T1000 (cell line): Measurements from ENCODE around the gene ADCY6.

Source experiments
- DNase-seq: peaks from one replicate; lab custom pipeline; 2025; ENCODE audit warnings: mixed read lengths; lab: John Stamatoyannopoulos, UW

The ADCY6 gene

DNA sequence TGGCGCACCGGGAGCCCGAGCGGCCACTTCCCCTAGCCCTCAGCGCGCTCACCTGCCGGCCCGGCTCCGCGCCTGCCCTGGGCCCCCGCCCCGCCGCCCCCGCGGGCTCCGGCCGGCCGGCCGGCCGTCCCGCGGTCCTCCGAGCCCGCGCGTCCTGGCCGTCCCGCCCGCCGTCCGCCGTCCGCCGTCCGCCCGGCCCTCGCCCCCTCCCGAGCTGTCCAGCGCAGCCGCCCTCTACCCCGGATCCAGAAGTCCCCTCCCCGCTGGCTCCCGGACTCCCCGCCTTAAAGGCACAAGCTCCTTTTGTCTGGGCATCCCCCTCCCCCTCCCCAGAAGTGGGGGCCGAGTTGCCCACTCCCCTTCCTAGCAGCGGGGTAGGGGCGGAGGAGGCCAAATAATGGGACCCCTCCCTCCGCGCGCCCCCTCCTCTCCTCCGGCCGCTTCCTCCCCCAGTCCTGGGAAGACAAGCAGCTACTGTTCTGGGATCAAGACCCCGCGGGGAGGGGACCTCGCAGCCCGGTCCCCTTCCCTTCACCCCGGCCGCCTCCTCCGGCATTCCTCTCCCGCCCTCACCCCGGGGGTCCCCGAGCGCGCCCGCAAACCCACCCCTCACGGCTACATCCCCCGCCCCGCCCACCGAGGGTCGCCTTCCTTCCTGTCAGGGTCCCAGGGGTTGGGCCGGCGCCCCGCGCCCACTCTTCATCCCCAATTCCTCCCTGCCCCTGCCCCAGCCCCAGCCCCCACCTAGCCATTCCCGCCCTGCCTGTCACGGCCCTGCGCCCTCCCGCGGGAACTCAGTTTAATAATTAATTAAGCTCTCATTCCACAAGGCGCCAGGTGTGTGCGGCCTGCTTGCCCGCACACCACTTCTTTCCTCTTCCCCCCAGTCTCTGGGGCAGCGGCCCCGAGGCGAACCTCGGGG lies at the start of gene ADCY6:
Gene ADCY6, minus strand, starts transcription at position 236 of the 922 bp plus-strand sequence. CDS start 5,655 bp downstream, outside the sequence.
- DNase-seq, result no peak

DNA sequence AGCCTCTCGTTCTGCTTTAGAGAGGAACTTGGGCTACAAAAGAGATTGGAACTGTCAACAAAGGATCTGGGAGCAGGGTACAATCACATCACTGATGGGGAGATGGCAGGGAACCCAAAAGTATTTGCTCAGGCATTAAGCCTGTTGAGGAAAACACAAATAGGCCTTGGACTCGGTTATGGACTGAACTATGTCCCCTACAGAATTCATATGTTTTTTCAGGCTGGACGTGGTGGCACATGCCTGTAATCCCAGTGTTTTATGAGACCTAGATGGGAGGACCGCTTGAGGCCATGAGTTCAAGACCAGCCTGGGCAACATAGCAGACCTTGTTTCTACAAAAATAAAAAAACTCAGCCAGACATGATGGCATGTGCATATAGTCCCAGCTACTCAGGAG lies 49.2 kb upstream of the ADCY6 start:
- no peak for DNase-seq

DNA sequence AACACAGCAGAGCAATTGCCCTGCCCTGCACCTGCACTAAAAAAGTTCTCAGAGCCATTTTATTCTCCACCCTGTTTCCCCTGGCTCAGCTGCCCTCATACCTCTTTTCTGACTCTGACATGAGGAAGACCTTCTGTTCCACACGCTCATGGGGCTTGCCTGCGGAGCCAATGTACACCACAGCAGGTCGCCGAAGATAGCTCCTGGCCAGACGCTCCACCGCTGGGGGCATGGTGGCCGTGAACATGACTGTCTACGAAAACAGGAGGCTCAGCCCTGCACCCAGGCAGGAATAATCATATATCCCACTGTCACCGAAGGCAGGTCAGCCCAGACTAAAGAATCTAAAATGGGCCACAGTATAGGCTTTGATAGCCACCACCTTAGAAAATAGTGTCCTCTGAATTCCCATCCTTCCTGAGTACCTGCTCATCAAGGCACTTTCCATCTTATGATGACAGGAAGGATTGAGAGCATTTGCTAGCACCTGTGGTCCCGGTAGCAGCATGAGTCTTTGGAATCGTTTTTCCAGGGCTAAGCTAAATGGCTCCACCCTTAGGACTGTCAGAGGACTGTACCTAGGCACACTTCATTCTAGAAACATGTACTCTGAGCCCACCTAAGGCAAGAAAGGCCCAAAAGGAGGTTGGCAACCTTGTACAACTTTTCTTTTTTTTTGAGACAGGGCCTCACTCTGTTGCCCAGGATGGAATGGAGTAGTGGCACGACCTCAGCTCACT lies 43.6 kb upstream of the ADCY6 start:
- no peak for DNase-seq

DNA sequence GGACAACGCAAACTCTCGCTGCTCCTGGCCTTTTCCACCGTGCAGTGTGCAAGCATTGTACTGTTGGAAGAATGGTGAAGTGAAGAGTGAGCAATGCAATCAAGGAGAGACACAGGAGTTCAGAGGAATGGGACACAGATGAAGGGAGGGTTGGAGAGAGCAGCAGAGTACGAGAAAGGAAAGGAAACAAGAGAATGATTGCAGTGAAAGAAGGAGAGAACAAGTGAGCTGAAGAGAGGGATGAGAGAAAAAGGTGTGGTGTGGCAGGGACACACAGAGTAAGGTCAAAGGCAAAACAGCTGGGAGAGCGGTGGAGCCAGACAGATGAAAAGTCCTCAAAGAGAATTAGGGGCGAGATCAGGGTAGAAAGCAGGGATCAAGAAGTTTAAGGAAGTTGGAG lies 42.4 kb upstream of the ADCY6 start:
- DNase-seq, result no peak

DNA sequence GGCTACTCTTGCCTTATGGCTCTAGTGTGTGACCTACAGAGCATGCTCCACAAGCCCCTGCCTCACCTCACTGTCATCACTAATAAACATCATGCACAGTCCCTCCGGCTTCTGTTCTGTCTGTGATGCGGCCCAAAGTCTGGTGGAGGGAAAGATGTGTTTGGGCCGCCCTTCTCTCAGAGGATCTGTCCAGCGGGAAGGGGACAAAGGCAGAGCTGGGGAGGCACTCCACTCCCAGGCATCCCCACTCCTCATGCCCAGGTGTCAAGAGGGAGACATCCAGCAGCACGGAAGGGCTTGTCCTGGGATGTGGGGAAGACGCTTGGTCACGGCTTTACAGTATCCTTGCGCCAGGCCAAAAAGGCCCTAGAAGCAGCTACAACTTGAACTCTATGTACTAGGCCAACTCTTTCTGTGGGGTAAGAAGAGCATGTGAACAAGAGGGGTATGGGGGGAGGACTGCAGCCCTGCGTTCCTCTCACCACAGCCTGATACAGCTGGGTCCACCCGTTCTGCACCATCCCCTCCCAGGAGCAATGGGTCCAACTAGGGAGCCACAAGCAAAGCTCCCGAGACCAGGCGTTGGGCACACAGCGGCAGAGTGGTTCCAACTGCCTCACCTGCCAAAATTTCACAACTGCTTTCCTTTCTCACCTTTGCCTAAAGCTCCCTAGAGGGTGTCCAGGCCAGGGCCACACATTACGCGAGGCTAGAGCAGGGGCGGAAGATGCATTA lies 40.1 kb upstream of the ADCY6 start:
- DNase-seq, result no peak

DNA sequence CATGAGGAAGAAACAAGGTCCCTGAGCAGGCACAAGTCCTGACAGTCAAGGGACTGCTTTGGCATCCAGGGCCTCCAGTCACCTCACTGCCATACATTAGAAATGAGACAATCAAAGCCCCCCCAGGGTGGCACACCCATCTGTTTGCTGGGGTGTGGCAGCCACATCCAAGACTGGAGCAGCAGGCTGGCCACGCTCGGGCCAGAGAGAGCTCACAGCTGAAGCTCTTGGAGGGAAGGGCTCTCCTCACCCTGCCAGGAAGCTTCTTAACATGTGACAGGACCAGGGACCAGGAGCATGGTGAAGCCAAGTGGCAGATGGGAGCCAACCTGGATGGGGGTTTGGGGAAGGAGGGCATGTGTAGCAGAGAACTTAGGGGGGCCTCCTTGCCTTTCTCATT lies 39.4 kb upstream of the ADCY6 start:
- no peak for DNase-seq

DNA sequence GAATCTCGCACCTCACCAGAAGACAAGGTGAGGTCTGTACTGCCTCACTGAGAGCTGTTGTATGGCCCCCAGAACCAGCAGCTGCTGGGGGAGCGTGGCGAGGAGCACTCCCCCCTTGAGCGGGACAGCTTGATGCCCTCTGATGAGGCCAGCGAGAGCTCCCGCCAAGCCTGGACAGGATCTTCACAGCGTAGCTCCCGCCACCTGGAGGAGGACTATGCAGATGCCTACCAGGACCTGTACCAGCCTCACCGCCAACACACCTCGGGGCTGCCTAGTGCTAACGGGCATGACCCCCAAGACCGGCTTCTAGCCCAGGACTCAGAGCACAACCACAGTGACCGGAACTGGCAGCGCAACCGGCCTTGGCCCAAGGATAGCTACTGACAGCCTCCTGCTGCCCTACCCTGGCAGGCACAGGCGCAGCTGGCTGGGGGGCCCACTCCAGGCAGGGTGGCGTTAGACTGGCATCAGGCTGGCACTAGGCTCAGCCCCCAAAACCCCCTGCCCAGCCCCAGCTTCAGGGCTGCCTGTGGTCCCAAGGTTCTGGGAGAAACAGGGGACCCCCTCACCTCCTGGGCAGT lies 38.7 kb upstream of the ADCY6 start:
- no peak for DNase-seq

DNA sequence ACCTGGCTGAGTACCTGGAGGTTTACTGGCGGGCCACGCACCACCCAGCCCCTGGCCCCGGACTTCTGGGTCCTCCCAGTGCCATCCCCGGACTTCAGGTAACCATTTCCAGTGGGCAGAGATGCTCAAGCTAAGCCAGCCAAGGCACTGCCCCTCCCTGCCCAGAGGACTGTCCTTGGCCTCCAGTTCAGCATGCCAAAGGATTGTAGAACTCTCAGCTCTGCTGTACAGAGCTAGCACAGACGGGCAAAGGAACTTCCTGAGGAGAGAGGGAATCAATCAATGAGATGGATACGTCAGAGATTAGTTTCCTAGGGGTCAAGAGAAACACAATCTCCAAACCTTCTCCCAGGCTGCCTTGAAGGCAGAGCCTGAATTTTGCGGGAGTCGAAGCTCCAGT lies 38.1 kb upstream of the ADCY6 start:
- DNase-seq, result no peak

DNA sequence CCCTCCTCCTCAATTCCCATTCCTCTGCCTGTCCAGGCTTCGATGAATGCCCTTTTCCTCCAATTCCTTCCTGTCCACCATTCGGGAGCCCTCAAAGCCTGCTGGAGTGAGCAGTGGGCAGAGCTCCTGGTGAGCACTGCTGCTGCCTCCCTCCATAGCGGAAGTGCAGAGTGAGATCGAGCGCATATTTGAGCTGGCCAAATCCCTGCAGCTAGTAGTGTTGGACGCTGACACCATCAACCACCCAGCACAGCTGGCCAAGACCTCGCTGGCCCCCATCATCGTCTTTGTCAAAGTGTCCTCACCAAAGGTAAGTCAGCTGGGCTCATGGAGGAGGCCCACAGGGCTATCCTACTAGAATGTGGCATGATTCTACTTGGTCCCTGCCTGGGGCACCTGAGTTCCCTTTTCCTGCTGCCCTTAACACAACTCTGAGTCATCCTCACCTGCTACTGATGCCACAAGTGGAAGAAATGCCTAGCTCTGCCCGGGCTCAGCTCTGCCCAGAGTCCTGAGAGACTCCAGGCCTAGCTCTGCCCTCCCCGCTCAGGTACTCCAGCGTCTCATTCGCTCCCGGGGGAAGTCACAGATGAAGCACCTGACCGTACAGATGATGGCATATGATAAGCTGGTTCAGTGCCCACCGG lies 37.4 kb upstream of the ADCY6 start:
- DNase-seq, result no peak

DNA sequence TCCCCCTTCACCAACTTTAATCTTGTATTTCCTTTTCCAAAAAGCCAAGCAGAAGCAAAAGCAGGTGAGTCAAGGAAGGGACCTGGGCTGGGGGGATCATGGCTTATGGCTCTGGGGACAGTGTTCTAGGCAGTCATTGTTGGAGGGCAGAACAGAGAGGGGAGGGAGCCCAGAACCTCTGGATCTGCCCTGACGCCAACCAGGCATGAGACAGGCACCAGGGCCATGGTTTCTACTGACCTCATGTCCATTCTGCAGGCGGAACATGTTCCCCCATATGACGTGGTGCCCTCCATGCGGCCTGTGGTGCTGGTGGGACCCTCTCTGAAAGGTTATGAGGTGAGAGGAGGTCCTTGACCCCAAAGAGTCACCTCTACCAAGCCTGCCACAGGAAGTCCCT lies 36.0 kb upstream of the ADCY6 start:
- no peak for DNase-seq

DNA sequence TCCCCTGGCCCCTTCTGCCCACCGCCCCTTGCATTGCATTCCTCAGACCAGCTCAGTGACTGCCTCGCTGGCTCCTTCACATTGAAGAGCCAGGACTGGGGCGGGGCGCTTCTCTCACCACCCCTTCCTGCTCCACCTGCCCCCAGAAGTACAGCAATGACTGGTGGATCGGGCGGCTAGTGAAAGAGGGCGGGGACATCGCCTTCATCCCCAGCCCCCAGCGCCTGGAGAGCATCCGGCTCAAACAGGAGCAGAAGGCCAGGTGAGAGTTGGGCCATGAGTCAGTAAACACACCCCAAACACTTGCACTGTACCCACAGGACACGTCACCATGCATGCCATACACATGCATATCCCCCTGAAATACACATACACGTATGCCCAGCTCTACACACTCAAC lies 35.2 kb upstream of the ADCY6 start:
- no peak for DNase-seq

DNA sequence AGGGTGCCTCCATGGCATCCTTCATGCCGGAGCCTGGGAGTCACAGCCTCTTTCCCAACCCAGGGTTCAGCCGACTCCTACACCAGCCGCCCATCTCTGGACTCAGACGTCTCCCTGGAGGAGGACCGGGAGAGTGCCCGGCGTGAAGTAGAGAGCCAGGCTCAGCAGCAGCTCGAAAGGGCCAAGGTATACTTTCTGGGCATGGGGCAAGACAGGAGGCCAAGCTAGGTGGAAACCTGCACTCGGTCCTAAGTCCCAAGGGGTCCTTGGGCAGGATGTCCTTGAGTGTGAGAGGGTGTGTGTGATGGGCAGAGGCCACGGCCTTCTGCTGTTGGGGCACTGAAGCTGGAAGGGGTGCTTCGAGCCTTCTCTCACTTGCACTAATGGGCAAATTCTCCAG lies 34.4 kb upstream of the ADCY6 start:
- no peak for DNase-seq

DNA sequence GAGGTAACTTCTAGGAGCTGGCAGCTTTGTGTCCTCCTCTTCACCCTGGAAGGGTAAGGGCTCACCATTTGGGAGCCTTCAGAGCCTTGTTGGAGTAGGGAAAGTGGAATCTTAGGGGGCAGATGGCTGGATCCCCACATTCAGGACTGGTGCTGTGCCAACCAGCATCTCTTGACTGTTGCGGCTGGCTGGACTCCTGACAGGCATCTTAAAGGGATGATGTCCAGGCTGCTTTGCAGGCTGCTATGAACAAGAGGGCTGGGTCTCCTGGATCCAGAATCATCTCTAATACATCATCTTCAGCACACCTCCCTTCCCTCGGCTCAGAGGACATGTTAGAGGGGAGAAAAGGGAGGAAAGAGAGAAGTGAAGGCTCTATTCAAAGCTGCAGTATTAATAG lies 33.8 kb upstream of the ADCY6 start:
- DNase-seq, result no peak

DNA sequence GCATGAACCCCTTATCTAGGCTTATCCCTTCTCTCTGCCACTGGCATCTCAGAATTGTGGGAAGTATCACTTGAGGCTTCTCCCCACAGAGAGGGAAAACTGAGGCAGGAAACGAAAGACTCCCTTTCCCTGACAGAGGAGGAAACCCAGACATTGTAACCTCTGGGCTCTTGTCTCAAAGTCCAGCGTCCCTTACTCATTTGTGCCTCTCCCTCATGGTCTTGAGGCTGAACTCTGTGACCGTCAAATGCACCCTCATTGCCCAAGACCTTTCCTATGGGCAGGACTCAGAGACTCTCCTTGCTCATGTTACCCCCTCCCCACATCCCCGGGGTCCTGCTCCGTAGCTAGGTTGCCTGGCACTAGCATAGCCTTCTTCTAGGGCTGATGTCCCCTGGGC lies 33.2 kb upstream of the ADCY6 start:
- DNase-seq, result no peak

DNA sequence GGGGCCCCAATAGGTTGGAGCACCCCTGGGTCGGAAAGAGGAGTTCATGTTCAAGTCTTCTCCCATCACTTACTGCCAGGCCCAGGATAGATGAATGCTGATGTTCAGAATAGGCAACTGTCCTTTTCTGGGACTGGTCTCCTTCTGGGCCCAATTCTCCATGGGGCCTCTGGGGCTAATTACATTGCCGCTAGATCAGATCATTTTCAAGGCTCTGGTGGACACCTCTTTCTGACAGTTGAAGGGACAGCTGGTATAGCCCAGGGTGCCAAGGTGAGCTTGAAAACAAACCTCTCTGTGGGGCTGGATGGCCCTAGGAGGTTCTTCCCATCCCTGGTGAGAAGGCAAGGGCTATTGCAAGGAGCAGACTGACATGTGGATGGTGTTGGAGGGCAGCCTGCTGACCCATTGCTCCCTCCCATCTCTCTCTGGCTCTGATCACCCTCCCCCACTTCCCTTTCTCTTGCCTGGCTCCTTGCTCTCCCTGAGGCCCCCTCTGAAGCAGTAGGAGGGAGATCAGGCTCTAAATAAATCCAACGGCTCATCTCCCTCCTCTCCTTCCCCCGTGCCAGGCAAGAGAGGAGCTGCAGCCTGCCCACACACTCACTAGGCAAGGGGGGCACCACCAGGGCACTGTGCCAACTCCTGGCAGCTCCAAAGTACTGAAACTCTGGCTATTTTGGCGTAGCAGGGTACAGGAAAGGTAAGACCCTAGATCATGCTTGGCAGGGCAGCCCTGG lies 31.3 kb upstream of the ADCY6 start:
- DNase-seq, result no peak

DNA sequence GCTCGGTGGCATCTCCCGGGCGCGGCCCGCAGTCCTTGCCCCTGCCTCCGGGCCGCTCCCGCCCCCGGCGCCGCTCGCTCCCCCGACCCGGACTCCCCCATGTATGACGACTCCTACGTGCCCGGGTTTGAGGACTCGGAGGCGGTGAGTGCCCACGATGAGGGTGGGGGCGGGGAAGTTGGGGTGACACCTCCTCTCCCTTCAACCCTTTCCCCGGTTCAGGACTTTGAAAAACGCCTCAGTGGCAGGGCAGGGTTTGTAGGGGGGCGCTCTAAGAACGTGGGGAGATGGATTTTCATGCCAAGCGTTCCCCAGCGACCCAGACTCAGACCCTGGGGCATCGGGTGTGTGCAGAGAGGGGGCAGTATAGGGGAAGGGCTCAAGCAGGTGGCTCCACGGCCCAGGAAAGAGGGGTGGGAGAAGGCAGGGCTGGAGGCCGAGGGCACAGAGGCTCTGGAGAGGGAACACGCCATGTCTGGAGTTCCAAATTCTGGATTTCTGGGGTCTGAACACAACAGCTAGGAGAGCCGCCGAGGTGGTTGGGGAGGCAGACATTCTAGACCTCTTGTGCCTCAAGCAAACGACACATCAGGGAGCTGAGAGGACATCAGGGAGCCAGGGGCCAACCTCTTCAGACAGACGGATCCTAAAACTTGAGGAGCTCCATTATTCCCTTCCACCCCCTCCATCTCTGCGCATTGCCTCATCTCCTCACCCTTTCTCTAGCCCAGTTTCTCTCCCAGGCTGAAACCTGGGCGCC lies 30.1 kb upstream of the ADCY6 start:
- no peak for DNase-seq

DNA sequence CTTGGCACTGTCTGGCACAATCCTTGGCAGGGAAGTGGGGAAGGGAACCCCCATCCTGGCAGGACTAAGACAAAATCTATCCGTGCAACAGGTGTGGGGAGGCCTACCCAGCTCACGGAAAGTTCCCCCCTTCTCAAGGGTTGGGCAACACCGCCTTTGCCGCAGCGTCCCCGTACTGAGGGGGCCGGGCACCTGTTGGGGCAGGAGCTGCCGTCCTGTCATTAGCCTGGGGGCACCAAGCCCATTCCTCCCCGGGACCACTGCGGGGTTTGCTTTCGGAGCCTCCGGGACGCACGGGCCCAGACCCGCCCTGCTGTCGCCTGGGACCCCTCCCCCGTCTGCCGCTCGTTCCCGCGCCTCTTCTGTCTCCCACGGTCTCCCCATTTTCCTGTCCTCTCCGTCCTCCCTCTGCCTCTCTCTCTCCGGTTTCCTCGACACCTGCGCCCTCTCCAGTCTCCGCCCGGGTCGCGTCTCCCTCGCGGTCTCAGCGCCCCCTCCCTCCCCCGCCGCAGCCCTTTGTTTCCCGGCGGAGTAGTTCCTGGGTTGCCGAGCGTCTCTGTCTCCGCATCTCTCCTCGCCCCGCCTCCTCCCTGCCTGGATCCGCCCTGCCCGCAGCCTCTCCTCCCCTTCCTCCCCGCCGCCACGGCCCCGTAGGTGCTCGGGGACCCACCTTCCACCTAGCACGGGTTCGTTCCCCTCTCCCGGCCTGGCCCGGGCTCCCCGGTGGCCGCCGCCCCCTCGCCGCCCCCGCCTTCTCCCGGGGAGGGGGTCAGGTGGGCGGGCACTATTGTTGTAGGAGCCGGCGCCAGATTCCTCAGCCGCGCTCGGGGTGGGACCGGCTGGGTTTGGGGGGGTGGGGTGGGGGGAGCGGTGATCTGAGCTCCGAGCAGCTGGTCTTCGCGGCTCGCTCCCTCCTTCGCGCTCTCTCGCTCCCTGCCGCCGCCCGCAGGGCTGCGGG lies 29.3 kb upstream of the ADCY6 start, which contains the start of gene CACNB3:
Gene CACNB3, plus strand, starts transcription at position 624 of the 958 bp plus-strand sequence. CDS start 434 bp downstream, outside the sequence.
- DNase-seq, result no peak

DNA sequence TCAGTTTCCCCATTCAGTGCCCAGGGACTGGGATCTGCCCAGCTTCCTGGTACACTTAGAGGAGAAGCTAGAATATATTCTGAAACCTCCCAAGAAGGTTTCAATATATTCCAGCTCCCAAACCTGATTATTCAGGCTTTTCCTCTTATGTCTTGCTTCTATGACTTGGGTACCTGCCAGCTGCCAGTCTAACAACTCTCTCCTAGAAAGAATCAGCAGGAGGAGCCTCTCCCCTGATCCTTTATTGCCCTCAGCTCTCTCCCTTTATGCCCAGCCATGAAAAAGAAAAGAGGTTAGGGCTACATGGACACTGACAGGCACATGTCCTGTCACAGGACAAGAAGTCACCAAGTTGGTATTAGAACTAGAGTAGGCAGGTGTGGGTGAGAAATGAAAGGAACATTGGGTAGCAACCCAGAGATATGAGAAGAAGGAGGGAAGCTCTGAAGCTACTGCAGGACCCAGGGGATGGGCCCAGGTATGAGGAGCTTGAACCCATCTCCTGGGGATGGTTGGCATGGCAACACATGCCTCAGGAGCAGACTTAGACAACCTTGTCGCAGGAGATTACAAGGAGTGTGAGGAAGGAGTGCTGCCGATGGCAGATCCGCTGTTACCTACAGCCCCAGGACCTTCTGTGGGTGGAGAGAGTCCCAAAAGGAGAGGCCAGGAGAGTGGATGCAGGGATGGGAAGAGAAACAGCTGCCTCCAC lies 27.4 kb upstream of the ADCY6 start:
- DNase-seq, result no peak
